Keratinocyte (primary cell): ENCODE measurements around the gene DNMBP. TPM values are rescaled to one million over a fixed set of nuclear protein-coding genes. Genes with fewer than 3 reads are reported as not detected.
A peak's percentile ranks its signal among the peaks of the same experiment; 100 is the strongest.

Source experiments
- DNase-seq: peaks from one replicate; pipeline ENCODE4 v3.0.0-alpha.2; 2011; ENCODE audit warnings: low read depth, missing footprints, low spot score
- FAIRE-seq: peaks from 2 replicates; lab custom pipeline; 2011; peaks lifted over from hg19 to GRCh38; lab: Jason Lieb, UNC
- H2AFZ ChIP-seq: 2 replicates; pipeline ENCODE4 v1.6.0; 2012; ENCODE audit warnings: low read length, control low read depth, inconsistent platforms; ENCODE audit not compliant: control insufficient read depth
- H3K27ac ChIP-seq: 2 replicates; pipeline ENCODE4 v1.5.1; 2011; ENCODE audit warnings: low read length; ENCODE audit not compliant: control insufficient read depth, insufficient read depth
- H3K27me3 ChIP-seq: 3 replicates; pipeline ENCODE4 v1.6.0; 2011; ENCODE audit warnings: low read length; ENCODE audit not compliant: control insufficient read depth, insufficient read depth; ENCODE audit errors: extremely low read depth
- H3K36me3 ChIP-seq, 2 experiments: 2 replicates in 1 of 2; 3 replicates in 1 of 2; pipeline ENCODE4 v1.5.1; 2011; ENCODE audit warnings: low read length in 2 of 2, mild to moderate bottlenecking in 1 of 2; ENCODE audit not compliant: control insufficient read depth in 2 of 2, insufficient read depth in 2 of 2; ENCODE audit errors: extremely low read depth in 1 of 2
- H3K4me1 ChIP-seq: 3 replicates; pipeline ENCODE4 v1.5.1; 2011; ENCODE audit warnings: low read length; ENCODE audit not compliant: control insufficient read depth, insufficient read depth; ENCODE audit errors: extremely low read depth
- H3K4me2 ChIP-seq: 3 replicates; pipeline ENCODE4 v1.6.0; 2011; ENCODE audit warnings: low read depth, low read length; ENCODE audit not compliant: control insufficient read depth, insufficient read depth; ENCODE audit errors: extremely low read depth
- H3K4me3 ChIP-seq, 3 experiments: fragments of 200-600 bp in 1 of 3; sonication (generic) in 1 of 3; 2 replicates in 2 of 3; 3 replicates in 1 of 3; pipeline ENCODE4 v1.5.1; 2011 to 2016; ENCODE audit warnings: low read length in 3 of 3, mild to moderate bottlenecking in 3 of 3, control low read depth in 2 of 3, inconsistent platforms in 1 of 3, low read depth in 1 of 3, mixed read lengths in 1 of 3, mixed run types in 1 of 3, moderate library complexity in 1 of 3; ENCODE audit not compliant: control insufficient read depth in 2 of 3, insufficient read depth in 2 of 3; ENCODE audit errors: extremely low read depth in 1 of 3
- H3K79me2 ChIP-seq: 2 replicates; pipeline ENCODE4 v1.6.0; 2012; ENCODE audit warnings: low read length; ENCODE audit not compliant: control insufficient read depth, insufficient read depth
- H3K9ac ChIP-seq: 3 replicates; pipeline ENCODE4 v1.6.0; 2011; ENCODE audit warnings: low read length; ENCODE audit not compliant: control insufficient read depth, insufficient read depth; ENCODE audit errors: extremely low read depth
- H3K9me1 ChIP-seq: 3 replicates; pipeline ENCODE4 v1.6.0; 2011; ENCODE audit warnings: low read length; ENCODE audit not compliant: control insufficient read depth, insufficient read depth; ENCODE audit errors: extremely low read depth
- H3K9me3 ChIP-seq: 2 replicates; pipeline ENCODE4 v1.5.1; 2012; ENCODE audit warnings: low read depth, low read length; ENCODE audit not compliant: control insufficient read depth
- H4K20me1 ChIP-seq: 3 replicates; pipeline ENCODE4 v1.6.0; 2011; ENCODE audit warnings: low read length; ENCODE audit not compliant: control insufficient read depth, insufficient read depth; ENCODE audit errors: extremely low read depth
- EZH2 ChIP-seq: IDR thresholded peaks from one replicate; pipeline ENCODE4 v1.6.1; 2012; ENCODE audit warnings: inconsistent platforms, mild to moderate bottlenecking, low read length, moderate library complexity
- dilution Hi-C: fragments of 300-500 bp; cut with MboI; formaldehyde crosslinking; loops from one replicate; pipeline ENCODE4 v1.7.0; 2020; ENCODE audit warnings: low sequenced_read_pairs; ENCODE audit not compliant: extremely low pct_ligation_motif_present
- polyA plus RNA-seq, 5 experiments: library from polyadenylated mRNA; depleted of rRNA in 3 of 5; stranded (reverse) in 3 of 5; stranded (forward) in 1 of 5; unstranded in 1 of 5; fragments of >200 nt; gene quantifications; 1 replicate in 1 of 5; 2 replicates in 3 of 5; 3 replicates in 1 of 5; pipeline versions ENCODE4 v1.2.1 to v1.2.3, GENCODE V29; 2011 to 2012; ENCODE audit warnings: missing spikeins in 2 of 5, low read depth in 1 of 5, low replicate concordance in 1 of 5
- TF ChIP-seq, protein P1 (sequence below), 3 experiments: IDR thresholded peaks in 1 of 3; conservative IDR thresholded peaks in 1 of 3; optimal IDR thresholded peaks in 1 of 3; 2 replicates in 2 of 3; 3 replicates in 1 of 3; pipeline versions ENCODE3 to v1.5.1; 2011; ENCODE audit warnings: low read length in 3 of 3, mild to moderate bottlenecking in 3 of 3, moderate library complexity in 2 of 3, control low read depth in 1 of 3, inconsistent platforms in 1 of 3; ENCODE audit not compliant: insufficient read depth in 2 of 3; ENCODE audit errors: extremely low read depth in 1 of 3

The DNMBP gene
- polyA plus RNA-seq, 1 donor (not counting 4 experiments of a cell fraction or from before 2014, with no cell fraction given) = 15.8 TPM

DNA sequence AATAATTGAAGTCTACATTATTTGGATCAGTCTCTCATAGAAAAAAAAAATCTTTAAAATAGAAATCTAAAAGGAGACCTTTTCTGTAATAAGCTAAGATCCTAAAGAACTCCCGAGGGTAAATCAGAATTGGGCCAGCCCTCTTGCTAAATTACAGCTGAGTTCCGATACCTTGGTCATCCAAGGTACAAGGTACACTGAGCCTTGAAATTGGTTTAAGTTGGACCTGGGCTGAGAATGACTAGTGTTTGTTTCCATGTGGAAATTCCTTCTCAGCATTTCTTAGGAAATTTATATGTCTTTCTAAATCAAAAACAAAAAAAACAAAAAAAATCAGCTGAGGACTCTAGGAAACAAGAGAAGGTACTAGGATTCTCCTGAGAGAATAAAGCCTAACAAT is 64.9 kb downstream of the DNMBP start:
- no peak for FAIRE-seq
- no peak overlapping the region for H3K4me2 ChIP-seq
- no peak overlapping the region for H2AFZ ChIP-seq
- H4K20me1 ChIP-seq = no peaks in the 10 kb centered on the region
- H3K9me1 ChIP-seq = no peaks in the 10 kb centered on the region
- peaks cover 23% of the 10 kb centered on the region for H3K4me1 ChIP-seq
- H3K79me2 ChIP-seq = peaks cover 83% of the 10 kb centered on the region
- no peaks in the 10 kb centered on the region for H3K27me3 ChIP-seq
- no peak for DNase-seq
- H3K9me3 ChIP-seq = no peaks in the 10 kb centered on the region
- no peak for TF ChIP-seq EZH2
- TF ChIP-seq, protein P1, sequence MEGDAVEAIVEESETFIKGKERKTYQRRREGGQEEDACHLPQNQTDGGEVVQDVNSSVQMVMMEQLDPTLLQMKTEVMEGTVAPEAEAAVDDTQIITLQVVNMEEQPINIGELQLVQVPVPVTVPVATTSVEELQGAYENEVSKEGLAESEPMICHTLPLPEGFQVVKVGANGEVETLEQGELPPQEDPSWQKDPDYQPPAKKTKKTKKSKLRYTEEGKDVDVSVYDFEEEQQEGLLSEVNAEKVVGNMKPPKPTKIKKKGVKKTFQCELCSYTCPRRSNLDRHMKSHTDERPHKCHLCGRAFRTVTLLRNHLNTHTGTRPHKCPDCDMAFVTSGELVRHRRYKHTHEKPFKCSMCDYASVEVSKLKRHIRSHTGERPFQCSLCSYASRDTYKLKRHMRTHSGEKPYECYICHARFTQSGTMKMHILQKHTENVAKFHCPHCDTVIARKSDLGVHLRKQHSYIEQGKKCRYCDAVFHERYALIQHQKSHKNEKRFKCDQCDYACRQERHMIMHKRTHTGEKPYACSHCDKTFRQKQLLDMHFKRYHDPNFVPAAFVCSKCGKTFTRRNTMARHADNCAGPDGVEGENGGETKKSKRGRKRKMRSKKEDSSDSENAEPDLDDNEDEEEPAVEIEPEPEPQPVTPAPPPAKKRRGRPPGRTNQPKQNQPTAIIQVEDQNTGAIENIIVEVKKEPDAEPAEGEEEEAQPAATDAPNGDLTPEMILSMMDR (optimal IDR thresholded peaks at IDR 0.05 in 1 of 3, IDR thresholded peaks at IDR 0.05 in 1 of 3, conservative IDR thresholded peaks at IDR 0.05 in 1 of 3; ENCODE audit: extremely low read depth in 1 of 3, insufficient read depth in 2 of 3, low read length in 3 of 3) = no peak
- H3K27ac ChIP-seq = peak overlapping the region; percentile 57
- peaks cover 0 to 8% of the 10 kb centered on the region in 2 experiments for H3K36me3 ChIP-seq
- dilution Hi-C loops = no loop called here
- H3K4me3 ChIP-seq = no peak overlapping the region
- no peak overlapping the region for H3K9ac ChIP-seq

- FAIRE-seq = no peak
- H3K9ac ChIP-seq = no peak overlapping the region
- H3K4me2 ChIP-seq = no peak overlapping the region
- no peaks in the 10 kb centered on the region for H3K9me3 ChIP-seq
- no peak for DNase-seq
- peaks cover 0 to 8% of the 10 kb centered on the region in 2 experiments for H3K36me3 ChIP-seq
- H4K20me1 ChIP-seq = no peaks in the 10 kb centered on the region
- H3K4me1 ChIP-seq = peaks cover 23% of the 10 kb centered on the region
- TF ChIP-seq, protein P1 (optimal IDR thresholded peaks at IDR 0.05 in 1 of 3, IDR thresholded peaks at IDR 0.05 in 1 of 3, conservative IDR thresholded peaks at IDR 0.05 in 1 of 3; ENCODE audit: extremely low read depth in 1 of 3, insufficient read depth in 2 of 3, low read length in 3 of 3) = no peak
- no peak for TF ChIP-seq EZH2
- no peak overlapping the region for H2AFZ ChIP-seq
- no peak overlapping the region for H3K27ac ChIP-seq
- H3K4me3 ChIP-seq = no peak overlapping the region
- dilution Hi-C loops = no loop called here
- peaks cover 82% of the 10 kb centered on the region for H3K79me2 ChIP-seq
- H3K27me3 ChIP-seq = no peaks in the 10 kb centered on the region
- no peaks in the 10 kb centered on the region for H3K9me1 ChIP-seq
These were observed 65.8 kb downstream of the DNMBP start for GRCh38 chr10:99943908-99944307.
